Measurements from ENCODE around the gene PEX11B. TPM values are rescaled to one million over a fixed set of nuclear protein-coding genes. Genes with fewer than 3 reads are reported as not detected.

Gene PEX11B
- total RNA-seq, 4 donors from 2014 or later = 23.3 to 35.9 (median 30.2) TPM

GRCh38 chr1:145960468-145961108 is 42.1 kb upstream of the PEX11B start:
- H3K27ac ChIP-seq = peak overlapping the region; percentile 79
- peak; percentile 88 to 91 for DNase-seq (ENCODE audit: low spot score in 2 of 2)
- H3K27me3 ChIP-seq = no peaks in the 10 kb centered on the region
- no peaks in the 10 kb centered on the region for H3K36me3 ChIP-seq
- 0% methylated on average over 17 of the region's 44 CpGs for WGBS
- no peaks in the 10 kb centered on the region for H3K9me3 ChIP-seq
- TF ChIP-seq POLR2AphosphoS5 (IDR thresholded peaks at IDR 0.05) (no peak), POLR2A (IDR thresholded peaks at IDR 0.05) (peak in 1 of 2 donors; percentile 7)
- peaks cover 80% of the 10 kb centered on the region for H3K4me1 ChIP-seq
- peak overlapping the region; percentile 74 for H3K4me3 ChIP-seq

- WGBS = 7% methylated on average over 5 of the region's 12 CpGs
- no peak for DNase-seq (ENCODE audit: low spot score in 2 of 2)
- Histone ChIP-seq H3K27me3 (no peaks in the 10 kb centered on the region), H3K9me3 (no peaks in the 10 kb centered on the region), H3K36me3 (no peaks in the 10 kb centered on the region), H3K4me3 (peak overlapping the region; percentile 74), H3K4me1 (peaks cover 80% of the 10 kb centered on the region), H3K27ac (peak overlapping the region; percentile 79)
- TF ChIP-seq EP300 (IDR thresholded peaks at IDR 0.05) (no peak), POLR2AphosphoS5 (IDR thresholded peaks at IDR 0.05) (no peak), POLR2A (IDR thresholded peaks at IDR 0.05) (no peak), CTCF (IDR thresholded peaks at IDR 0.05) (no peak)
These were observed 41.5 kb upstream of the PEX11B start for GRCh38 chr1:145959957-145960467.

- no peak for TF ChIP-seq EP300 (IDR thresholded peaks at IDR 0.05)
- TF ChIP-seq CTCF (IDR thresholded peaks at IDR 0.05) = no peak
- no peak for TF ChIP-seq POLR2AphosphoS5 (IDR thresholded peaks at IDR 0.05)
- no peaks in the 10 kb centered on the region for H3K36me3 ChIP-seq
- H3K4me3 ChIP-seq = no peak overlapping the region
- H3K4me1 ChIP-seq = peaks cover 83% of the 10 kb centered on the region
- H3K9me3 ChIP-seq = no peaks in the 10 kb centered on the region
- H3K27ac ChIP-seq = no peak overlapping the region
- no peaks in the 10 kb centered on the region for H3K27me3 ChIP-seq
- DNase-seq (ENCODE audit: low spot score in 2 of 2) = no peak
These were observed 40.8 kb upstream of the PEX11B start for GRCh38 chr1:145959333-145959732.

- no peaks in the 10 kb centered on the region for H3K36me3 ChIP-seq
- DNase-seq (ENCODE audit: low spot score in 2 of 2) = no peak
- H3K27me3 ChIP-seq = no peaks in the 10 kb centered on the region
- no peaks in the 10 kb centered on the region for H3K9me3 ChIP-seq
- peaks cover 84% of the 10 kb centered on the region for H3K4me1 ChIP-seq
- no peak overlapping the region for H3K4me3 ChIP-seq
- no peak for TF ChIP-seq EP300 (IDR thresholded peaks at IDR 0.05)
- TF ChIP-seq CTCF (IDR thresholded peaks at IDR 0.05) = no peak
- TF ChIP-seq POLR2AphosphoS5 (IDR thresholded peaks at IDR 0.05) = no peak
- H3K27ac ChIP-seq = no peak overlapping the region
These were observed 40.2 kb upstream of the PEX11B start for GRCh38 chr1:145958734-145959133.

- Histone ChIP-seq H3K9me3 (no peaks in the 10 kb centered on the region), H3K4me1 (peaks cover 78% of the 10 kb centered on the region), H3K27me3 (no peaks in the 10 kb centered on the region), H3K36me3 (no peaks in the 10 kb centered on the region), H3K27ac (peak within 1 kb of the TSS; percentile 91), H3K4me3 (peak within 1 kb of the TSS; percentile 76)
- TF ChIP-seq POLR2AphosphoS5 (IDR thresholded peaks at IDR 0.05) = peak in 2 of 3 donors; percentile 29 to 54
- peak in 1 of 2 donors; percentile 32 for TF ChIP-seq POLR2A (IDR thresholded peaks at IDR 0.05)
- TF ChIP-seq CTCF (IDR thresholded peaks at IDR 0.05) = no peak
- no peak for TF ChIP-seq EP300 (IDR thresholded peaks at IDR 0.05)
- peak; percentile 97 to 98 for DNase-seq (ENCODE audit: low spot score in 2 of 2)
- WGBS = 0% methylated on average over 19 of the region's 60 CpGs
These were observed 39.2 kb upstream of the PEX11B start, which contains the start of gene LIX1L for GRCh38 chr1:145957443-145958319. Gene LIX1L (minus strand): TSS chr1:145958017. CDS start chr1:145957927, 90 bp downstream.
